ENCODE results near the gene DPYD. TPM values are rescaled to one million over a fixed set of nuclear protein-coding genes. Genes with fewer than 3 reads are reported as not detected.
A peak's percentile ranks its signal among the peaks of the same experiment; 100 is the strongest.

The DPYD gene
- total RNA-seq, 4 donors from 2014 or later: 35.7 to 65.4 (median 43.7) TPM

DNA sequence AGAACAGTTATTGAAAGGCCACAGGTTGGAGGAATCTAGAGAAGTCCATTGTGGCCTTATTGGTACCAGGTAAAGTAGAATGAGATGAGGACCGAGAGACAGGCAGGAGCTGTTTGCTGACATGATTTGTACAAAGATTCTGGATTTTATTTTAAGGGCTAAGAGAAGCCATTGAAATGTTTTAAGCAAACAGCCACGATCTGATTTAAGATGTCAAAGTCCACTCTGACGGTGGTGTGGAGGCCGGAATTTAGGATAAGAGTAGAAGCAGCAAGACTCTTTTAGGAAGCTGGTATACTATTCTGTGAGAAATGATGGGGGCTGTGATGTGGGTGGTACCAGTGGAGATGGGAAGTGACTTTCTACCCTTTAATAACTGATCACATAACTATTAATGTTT, 418.5 kb downstream of the DPYD start:
- Histone ChIP-seq H3K27ac (no peak overlapping the region), H3K4me1 (peaks cover 0 to 10% (median 0%) of the 10 kb centered on the region in 4 donors), H3K36me3 (no peaks in the 10 kb centered on the region), H3K4me3 (no peak overlapping the region), H3K9me3 (no peaks in the 10 kb centered on the region), H3K27me3 (no peaks in the 10 kb centered on the region)
- TF ChIP-seq, protein P1, sequence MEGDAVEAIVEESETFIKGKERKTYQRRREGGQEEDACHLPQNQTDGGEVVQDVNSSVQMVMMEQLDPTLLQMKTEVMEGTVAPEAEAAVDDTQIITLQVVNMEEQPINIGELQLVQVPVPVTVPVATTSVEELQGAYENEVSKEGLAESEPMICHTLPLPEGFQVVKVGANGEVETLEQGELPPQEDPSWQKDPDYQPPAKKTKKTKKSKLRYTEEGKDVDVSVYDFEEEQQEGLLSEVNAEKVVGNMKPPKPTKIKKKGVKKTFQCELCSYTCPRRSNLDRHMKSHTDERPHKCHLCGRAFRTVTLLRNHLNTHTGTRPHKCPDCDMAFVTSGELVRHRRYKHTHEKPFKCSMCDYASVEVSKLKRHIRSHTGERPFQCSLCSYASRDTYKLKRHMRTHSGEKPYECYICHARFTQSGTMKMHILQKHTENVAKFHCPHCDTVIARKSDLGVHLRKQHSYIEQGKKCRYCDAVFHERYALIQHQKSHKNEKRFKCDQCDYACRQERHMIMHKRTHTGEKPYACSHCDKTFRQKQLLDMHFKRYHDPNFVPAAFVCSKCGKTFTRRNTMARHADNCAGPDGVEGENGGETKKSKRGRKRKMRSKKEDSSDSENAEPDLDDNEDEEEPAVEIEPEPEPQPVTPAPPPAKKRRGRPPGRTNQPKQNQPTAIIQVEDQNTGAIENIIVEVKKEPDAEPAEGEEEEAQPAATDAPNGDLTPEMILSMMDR (IDR thresholded peaks at IDR 0.05): no peak
- TF ChIP-seq EP300 (IDR thresholded peaks at IDR 0.05) (no peak), POLR2A (IDR thresholded peaks at IDR 0.05) (no peak)
- WGBS, 2 donors: 89 to 95% methylated on average over 4 of the region's 4 CpGs
- no peak for DNase-seq (ENCODE audit: low spot score in 2 of 2)

DNA sequence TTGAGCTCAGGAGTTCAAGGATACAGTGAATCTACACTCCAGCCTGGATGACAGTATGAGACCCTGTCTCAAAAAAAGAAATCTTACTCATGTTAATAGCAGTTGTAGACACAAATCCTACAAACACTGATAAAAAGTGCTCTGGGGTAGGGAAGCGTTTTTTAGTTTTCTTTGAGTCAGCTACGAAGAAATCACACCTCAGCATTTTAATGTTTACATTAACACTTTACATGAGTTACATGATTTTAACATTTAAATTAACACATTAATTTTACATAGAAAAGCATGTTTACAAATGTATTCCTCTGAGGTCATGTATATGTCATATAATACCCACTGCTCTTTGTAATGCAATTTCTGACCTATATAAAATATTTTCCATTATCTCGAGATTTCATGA, 419.2 kb downstream of the DPYD start:
- no peak for DNase-seq (ENCODE audit: low spot score in 2 of 2)
- no peak overlapping the region for H3K27ac ChIP-seq
- TF ChIP-seq POLR2A (IDR thresholded peaks at IDR 0.05) (no peak), EP300 (IDR thresholded peaks at IDR 0.05) (no peak)
- TF ChIP-seq, protein P1 (IDR thresholded peaks at IDR 0.05): no peak

DNA sequence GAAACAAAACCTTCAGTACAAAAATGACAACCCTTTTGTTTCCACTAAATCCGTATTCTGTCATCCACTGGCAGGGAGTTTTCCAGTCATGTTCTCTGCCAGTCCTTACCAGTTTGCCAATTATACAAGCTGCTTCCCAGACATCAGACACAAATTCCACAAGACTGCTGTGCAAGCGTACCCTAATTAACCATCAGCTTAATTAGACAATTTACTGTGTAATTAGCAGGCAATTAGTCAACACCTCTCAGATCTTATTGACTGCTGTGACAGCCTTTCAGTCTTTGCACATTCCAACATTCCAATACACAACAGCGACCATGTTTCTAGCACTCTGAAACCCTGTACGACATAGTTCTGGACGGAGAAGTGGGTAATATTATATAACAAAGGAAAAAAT, 420.1 kb downstream of the DPYD start:
- peak overlapping the region in 3 of 4 donors; percentile 21 to 54 (median 46) for H3K27ac ChIP-seq
- no peaks in the 10 kb centered on the region for H3K9me3 ChIP-seq
- DNase-seq (ENCODE audit: low spot score in 2 of 2): no peak
- TF ChIP-seq POLR2A (IDR thresholded peaks at IDR 0.05) (no peak), EP300 (IDR thresholded peaks at IDR 0.05) (peak in 1 of 2 donors; percentile 11)
- TF ChIP-seq, protein P1 (IDR thresholded peaks at IDR 0.05): no peak
- no peaks in the 10 kb centered on the region for H3K27me3 ChIP-seq
- peaks cover 0 to 10% (median 0%) of the 10 kb centered on the region in 4 donors for H3K4me1 ChIP-seq
- no peaks in the 10 kb centered on the region for H3K36me3 ChIP-seq
- H3K4me3 ChIP-seq: no peak overlapping the region
- WGBS, 2 donors: 46 to 55% methylated on average over 5 of the region's 5 CpGs

More for the DNA sequence above, 419.2 kb downstream of the DPYD start:
- Histone ChIP-seq H3K9me3 (no peaks in the 10 kb centered on the region), H3K36me3 (no peaks in the 10 kb centered on the region), H3K4me1 (peaks cover 0 to 10% (median 0%) of the 10 kb centered on the region in 4 donors), H3K4me3 (no peak overlapping the region), H3K27me3 (no peaks in the 10 kb centered on the region)
- 89 to 90% methylated on average over 3 of the region's 3 CpGs for WGBS, 2 donors

DNA sequence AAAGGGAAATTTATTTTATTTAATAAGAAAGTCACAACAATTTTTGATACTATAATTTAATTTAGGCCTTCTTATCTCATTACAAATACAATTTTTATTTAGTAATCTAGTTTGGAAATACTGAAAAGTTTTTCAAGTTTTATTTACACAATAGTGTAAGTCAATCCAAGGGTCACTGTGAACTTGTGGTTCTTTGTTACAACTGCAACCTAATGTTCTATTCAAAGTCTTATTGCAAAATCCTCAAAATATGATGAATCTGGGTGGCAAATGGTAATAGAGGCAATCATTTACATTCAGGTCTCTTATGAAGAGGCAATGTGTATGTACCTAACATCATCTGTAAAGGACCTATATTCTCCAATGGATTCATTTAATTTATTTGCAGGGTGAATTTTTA, 421.2 kb downstream of the DPYD start:
- no peak overlapping the region for H3K27ac ChIP-seq
- TF ChIP-seq EP300 (IDR thresholded peaks at IDR 0.05): no peak
- TF ChIP-seq POLR2A (IDR thresholded peaks at IDR 0.05): no peak
- TF ChIP-seq, protein P1 (IDR thresholded peaks at IDR 0.05): no peak
- H3K36me3 ChIP-seq: no peaks in the 10 kb centered on the region
- peaks cover 0 to 10% (median 0%) of the 10 kb centered on the region in 4 donors for H3K4me1 ChIP-seq
- no peak overlapping the region for H3K4me3 ChIP-seq
- no peak for DNase-seq (ENCODE audit: low spot score in 2 of 2)
- H3K27me3 ChIP-seq: no peaks in the 10 kb centered on the region
- no peaks in the 10 kb centered on the region for H3K9me3 ChIP-seq

DNA sequence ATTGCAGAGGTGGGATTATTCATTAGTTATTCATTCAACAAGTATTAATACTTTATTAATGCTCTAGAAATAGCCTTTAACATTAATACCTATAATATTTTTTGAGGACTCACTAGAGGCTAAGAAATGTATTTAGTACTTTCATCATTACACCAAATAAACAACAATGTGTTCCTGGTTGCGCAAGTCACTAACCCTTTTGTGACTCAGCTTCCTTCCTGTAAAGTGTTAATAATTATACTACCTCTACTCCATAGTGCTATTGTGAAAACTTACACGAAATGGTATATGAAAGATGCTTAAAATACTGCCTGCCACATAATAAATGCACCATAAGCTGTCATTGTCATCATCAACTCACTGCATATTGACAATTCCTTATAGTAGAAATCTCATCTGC, 431.0 kb downstream of the DPYD start:
- no peak for DNase-seq (ENCODE audit: low spot score in 2 of 2)
- TF ChIP-seq EP300 (IDR thresholded peaks at IDR 0.05) (no peak), POLR2A (IDR thresholded peaks at IDR 0.05) (no peak)
- TF ChIP-seq, protein P1 (IDR thresholded peaks at IDR 0.05): no peak
- peaks cover 0 to 3% (median 0%) of the 10 kb centered on the region in 4 donors for H3K4me1 ChIP-seq
- H3K27ac ChIP-seq: no peak overlapping the region
- no peaks in the 10 kb centered on the region for H3K27me3 ChIP-seq
- WGBS, 2 donors: 56 to 64% methylated on average over 2 of the region's 2 CpGs
- no peak overlapping the region for H3K4me3 ChIP-seq
- H3K9me3 ChIP-seq: no peaks in the 10 kb centered on the region
- H3K36me3 ChIP-seq: no peaks in the 10 kb centered on the region

Measured in tibial nerve (tissue), 4 donors.